ENCODE measurements around the gene PUSL1. TPM values are rescaled to one million over a fixed set of nuclear protein-coding genes. Genes with fewer than 3 reads are reported as not detected.

The PUSL1 gene
- total and polyA plus RNA-seq, 2 of the 13 experiments (the other 11 are each of a cell fraction or from before 2014, with no cell fraction given): 8.3 to 22.2 TPM

- TF ChIP-seq ZNF784 (CRISPR knock-in tag; IDR thresholded peaks at IDR 0.05; ENCODE audit: borderline replicate concordance) (no peak), PRDM15 (CRISPR knock-in tag; IDR thresholded peaks at IDR 0.05) (no peak), ZNF740 (CRISPR knock-in tag; IDR thresholded peaks at IDR 0.05) (no peak), ZHX1 (CRISPR knock-in tag; IDR thresholded peaks at IDR 0.05; ENCODE audit: low read depth) (no peak; the same call in 1 of the 2 replicates), ZNF619 (CRISPR knock-in tag; IDR thresholded peaks at IDR 0.05) (no peak), ZFP90 (CRISPR knock-in tag; IDR thresholded peaks at IDR 0.05; ENCODE audit: borderline replicate concordance) (0 out of 2 replicates have a peak, but pooled peaks have one; percentile 62), RBM22 (optimal IDR thresholded peaks at IDR 0.05; ENCODE audit: low read length) (no peak), ZNF564 (CRISPR knock-in tag; IDR thresholded peaks at IDR 0.05) (0 out of 2 replicates have a peak, but pooled peaks have one; percentile 50), SYNCRIP (IDR thresholded peaks at IDR 0.05; ENCODE audit: insufficient read depth, low read depth, low read length) (no peak), SUZ12 (IDR thresholded peaks at IDR 0.05; ENCODE audit: low read depth, low read length) (no peak), MAFG (CRISPR knock-in tag; IDR thresholded peaks at IDR 0.05) (no peak), ZNF280D (CRISPR knock-in tag; IDR thresholded peaks at IDR 0.05) (peak; percentile 51; the same call in 1 of the 2 replicates), ZNF720 (CRISPR knock-in tag; IDR thresholded peaks at IDR 0.05) (no peak), ZNF296 (CRISPR knock-in tag; conservative IDR thresholded peaks at IDR 0.05) (peak; percentile 87), ZKSCAN5 (CRISPR knock-in tag; IDR thresholded peaks at IDR 0.05) (peak; percentile 74), NR1H2 (CRISPR knock-in tag; IDR thresholded peaks at IDR 0.05; ENCODE audit: borderline replicate concordance, low read depth) (no peak), ZFX (CRISPR knock-in tag; IDR thresholded peaks at IDR 0.05; ENCODE audit: low read depth) (peak; percentile 90)
Measured at GRCh38 chr1:1287288-1288110, 20.9 kb upstream of the PUSL1 start (continued).

Measured in HepG2 (cell line).